Measurements from ENCODE around the gene CATSPERD.
A peak's percentile ranks its signal among the peaks of the same experiment; 100 is the strongest.
"Not testable (repeated sequence)": the region's sequence is repeated elsewhere in the genome, so short reads cannot be mapped to it uniquely, and the experiment has no call there.

The CATSPERD gene

DNA sequence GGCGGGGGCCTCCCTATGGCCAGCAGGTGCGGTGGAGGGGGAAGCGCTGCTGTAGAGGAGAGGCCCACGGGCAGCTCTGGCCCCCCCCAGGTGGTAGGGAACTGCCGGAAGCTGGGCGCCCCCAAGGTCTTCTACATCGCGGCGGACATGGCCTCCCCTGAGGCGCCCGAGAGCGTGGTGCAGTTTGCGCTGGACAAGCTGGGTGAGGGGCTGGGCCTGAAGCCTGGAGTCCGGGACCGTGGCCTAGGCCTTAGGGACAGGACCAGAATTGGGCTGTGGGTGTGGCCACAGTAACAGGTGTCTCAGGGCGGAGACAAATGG, 34.2 kb upstream of the CATSPERD start:
- DNase-seq = no peak

DNA sequence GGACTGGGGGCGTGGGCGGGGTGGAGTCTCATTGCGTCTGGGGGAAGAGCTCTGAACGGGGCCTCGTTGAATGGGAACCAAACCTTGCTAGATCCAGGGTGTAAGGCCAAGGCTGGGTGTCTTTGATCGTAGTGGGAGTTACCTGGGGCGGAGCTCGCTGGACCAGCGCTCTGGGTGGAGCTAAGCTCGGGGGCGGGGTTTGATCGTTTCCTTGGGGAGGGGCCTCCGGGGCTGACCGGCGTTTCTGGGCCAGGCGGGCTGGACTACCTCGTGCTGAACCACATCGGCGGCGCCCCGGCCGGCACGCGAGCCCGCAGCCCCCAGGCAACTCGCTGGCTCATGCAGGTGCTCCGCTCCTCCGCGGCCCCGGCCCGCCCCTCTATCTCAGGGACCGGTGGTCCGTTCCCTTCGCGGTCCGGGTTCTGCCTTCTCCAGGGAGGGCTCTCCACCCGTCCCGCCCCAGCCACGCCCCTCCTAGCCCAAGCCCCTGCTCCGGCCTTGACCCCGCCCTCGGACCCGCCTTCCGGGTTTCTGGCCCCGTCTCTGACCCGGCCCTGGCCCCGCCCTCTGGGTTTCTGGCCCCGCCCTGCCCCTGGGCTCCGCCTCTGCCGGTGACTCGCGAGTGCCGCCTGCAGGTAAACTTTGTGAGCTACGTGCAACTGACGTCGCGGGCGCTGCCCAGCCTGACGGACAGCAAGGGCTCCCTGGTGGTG, 33.6 kb upstream of the CATSPERD start:
- DNase-seq = peak; percentile 87 to 98 (median 91)

DNA sequence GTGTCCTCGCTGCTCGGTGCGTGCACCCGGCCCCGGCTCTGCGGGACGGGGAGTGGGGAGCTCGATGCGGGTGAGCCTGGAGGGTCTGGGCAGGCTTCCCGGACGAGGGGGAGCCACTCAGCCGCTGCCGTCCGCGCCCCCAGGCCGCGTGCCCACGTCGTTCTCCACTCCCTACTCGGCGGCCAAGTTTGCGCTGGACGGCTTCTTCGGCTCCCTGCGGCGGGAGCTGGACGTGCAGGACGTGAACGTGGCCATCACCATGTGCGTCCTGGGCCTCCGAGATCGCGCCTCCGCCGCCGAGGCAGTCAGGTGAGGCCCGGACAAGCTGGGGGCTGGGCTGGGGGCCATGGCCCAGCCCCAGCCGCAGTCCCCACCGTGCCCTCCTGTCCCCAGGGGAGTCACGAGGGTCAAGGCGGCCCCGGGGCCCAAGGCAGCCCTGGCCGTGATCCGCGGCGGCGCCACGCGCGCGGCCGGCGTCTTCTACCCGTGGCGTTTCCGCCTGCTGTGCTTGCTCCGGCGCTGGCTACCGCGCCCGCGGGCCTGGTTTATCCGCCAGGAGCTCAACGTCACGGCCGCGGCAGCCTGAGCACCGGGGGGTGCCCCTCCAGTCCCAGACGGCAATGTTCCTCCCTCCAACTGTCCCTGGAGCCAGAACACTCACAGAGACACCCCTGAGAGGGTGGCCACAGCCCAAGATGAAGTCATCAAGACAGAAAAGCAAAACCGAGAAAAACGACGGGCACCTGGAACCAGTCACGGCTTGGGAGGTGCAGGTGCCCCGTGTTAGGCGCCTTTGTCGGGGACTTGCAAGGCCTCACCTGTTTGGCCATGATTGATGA, 32.9 kb upstream of the CATSPERD start:
- DNase-seq = no peak

DNA sequence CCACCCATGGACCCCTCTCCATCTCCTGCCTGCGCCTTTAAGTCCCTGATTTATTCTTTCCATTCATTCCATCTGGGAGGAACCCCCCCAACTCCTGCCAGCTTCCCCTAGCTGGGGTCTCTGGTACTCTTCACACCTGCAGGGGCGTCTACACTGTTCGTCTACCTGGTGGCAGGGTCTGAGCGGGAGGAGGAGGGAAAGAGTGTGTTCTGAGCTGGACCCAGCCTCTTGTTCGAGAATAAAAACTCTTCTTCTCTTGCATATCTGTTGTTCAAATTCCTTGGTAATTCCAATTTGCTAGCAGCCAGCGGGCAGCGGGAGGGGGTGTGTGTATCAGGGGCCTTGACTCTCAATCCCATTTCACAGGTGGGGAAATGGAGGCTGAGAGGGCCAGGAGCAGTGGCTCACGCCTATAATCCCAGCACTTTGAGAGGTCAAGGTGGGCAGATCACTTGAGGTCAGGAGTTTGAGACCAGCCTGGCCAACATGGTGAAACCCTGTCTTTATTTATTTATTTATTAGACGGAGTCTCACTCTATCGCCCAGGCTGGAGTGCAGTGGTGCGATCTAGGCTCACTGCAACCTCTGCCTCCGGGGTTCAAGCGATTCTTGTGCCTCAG, 32.1 kb upstream of the CATSPERD start:
- not testable (repeated sequence) for DNase-seq

DNA sequence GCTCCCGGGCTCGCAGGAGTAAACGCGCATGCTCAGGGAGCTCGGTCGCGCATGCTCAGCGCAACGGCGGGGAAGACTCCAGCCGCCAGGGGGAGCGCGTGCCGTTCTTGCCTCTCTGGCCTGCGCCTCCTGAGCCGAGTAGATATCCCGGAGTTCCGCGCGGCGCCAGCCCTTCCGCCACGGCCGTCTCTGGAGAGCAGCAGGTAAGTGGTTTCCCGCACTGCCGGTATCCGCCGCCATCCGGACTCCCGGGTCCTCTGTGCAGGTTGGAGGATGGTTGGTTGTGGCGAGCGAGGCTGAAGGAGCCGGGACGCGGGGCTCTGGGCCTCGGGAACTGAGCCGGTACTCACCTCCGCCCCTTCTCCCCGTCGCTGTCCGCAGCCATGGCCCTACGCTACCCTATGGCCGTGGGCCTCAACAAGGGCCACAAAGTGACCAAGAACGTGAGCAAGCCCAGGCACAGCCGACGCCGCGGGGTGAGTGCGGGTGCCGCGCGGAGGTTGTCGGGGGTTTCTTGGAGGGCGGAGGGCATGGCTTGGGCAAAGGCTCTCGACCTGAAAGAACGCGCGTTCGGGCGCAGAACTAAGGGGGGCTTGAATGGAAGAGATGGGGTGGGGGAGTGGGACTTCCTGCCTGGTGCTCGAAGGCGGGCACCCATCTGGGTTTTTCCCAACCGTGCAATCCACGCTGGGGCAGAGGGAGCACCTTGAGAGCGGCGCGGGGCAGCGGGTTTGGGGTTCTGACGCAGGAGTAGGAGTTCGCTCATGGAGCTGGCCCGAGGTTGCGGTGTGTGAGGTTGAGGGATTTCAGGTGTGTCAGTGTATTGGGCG, 30.1 kb upstream of the CATSPERD start, which contains the start of gene RPL36:
TSS of gene RPL36 (plus strand) at position 171 of the 830 bp plus-strand sequence. CDS start at position 384, 213 bp downstream.
- DNase-seq = peak; percentile 96 to 98 (median 96)

DNA sequence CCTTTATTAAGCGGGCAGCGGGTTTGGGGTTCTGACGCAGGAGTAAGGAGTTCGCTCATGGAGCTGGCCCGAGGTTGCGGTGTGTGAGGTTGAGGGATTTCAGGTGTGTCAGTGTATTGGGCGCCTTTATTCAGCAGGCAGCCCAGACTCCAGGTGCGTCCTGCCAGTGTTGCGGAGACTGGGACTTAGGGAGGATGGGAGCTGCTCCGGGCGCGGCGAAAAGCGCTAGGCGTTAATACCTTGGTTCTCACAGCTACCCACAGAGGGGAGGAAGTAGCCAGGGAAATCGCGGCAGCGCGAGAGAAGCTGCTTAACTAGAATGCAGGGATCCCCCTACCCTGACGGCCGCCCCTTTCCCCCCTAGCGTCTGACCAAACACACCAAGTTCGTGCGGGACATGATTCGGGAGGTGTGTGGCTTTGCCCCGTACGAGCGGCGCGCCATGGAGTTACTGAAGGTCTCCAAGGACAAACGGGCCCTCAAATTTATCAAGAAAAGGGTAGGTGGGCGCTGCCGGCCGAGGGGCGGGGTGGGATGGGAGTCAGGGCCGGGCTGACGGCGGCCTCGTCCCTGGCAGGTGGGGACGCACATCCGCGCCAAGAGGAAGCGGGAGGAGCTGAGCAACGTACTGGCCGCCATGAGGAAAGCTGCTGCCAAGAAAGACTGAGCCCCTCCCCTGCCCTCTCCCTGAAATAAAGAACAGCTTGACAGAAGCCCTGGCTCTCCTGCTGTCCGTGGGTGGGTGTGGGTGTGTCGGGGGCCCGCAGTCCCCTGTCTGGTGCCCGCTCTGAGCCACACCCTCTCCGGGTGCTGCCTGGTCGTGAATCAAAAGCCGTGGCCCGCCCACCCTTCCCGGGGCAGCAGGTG, 29.2 kb upstream of the CATSPERD start:
- DNase-seq = peak in 4 of 5 experiments; percentile 15 to 52 (median 40)

DNA sequence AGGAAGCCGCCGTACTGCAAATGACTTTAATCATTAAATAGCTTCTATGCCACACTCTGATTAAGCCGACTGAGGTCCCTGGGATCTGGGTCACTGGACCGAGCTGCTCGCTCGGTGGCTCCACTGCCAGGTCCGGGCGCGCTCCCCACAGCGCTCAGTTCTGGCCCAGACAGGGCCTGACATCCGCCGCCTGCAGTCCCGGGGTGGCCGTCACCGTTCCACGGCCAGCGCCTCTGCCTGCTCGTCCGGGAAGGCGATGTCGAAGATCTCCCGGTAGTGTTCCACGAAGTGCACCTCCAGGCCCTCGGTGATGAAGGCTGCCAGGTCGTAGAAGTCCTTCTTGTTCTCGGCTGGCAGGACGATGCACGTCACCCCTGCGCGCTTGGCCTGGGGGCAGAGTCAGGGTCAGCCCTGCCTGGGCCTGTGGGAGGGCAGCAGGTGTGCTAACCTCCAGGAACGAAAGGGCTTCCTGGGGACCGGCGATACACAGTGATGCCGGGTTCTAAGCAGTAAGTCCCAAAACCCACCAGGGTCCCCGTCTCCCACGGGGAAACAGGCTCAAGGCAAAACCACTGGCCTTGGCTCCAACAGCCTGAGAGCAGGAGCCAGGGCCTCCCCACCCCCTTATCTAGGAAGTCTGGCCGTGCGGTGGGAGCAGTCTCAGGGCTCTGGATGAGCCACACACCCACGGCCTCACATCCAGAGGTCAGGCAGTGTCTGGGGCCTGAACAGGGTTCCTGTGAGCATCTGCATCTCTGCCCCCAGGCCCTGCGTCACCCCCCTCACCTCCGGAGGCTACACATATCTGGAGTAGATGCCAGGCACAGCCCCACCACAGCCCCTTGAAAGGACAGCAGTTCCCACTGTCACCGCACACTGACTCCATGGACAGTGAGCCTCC, 28.4 kb upstream of the CATSPERD start:
- DNase-seq = no peak

DNA sequence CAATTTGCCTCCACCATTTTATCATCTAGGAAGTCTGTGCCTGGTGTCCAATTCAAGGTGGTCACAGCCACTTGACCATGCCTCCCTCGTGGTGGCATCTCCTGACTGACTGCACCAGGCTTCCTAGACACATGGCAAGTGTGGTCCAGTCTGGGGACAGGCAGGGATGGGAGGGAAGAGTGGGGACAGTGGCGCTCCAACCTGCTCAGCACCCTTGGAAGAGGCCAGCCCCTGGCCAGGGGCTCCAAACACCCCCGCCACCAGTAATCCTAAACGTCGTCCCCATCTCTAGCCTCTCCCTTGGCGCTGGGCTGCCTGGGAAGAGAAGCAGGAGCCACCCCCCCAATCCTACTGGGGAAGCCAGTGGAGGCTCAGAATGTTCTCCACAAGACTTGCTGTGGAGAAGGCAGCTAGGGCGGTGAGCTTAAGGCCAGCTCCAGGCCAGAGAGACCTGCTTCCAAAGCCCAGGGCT, 27.7 kb upstream of the CATSPERD start:
- DNase-seq = no peak

DNA sequence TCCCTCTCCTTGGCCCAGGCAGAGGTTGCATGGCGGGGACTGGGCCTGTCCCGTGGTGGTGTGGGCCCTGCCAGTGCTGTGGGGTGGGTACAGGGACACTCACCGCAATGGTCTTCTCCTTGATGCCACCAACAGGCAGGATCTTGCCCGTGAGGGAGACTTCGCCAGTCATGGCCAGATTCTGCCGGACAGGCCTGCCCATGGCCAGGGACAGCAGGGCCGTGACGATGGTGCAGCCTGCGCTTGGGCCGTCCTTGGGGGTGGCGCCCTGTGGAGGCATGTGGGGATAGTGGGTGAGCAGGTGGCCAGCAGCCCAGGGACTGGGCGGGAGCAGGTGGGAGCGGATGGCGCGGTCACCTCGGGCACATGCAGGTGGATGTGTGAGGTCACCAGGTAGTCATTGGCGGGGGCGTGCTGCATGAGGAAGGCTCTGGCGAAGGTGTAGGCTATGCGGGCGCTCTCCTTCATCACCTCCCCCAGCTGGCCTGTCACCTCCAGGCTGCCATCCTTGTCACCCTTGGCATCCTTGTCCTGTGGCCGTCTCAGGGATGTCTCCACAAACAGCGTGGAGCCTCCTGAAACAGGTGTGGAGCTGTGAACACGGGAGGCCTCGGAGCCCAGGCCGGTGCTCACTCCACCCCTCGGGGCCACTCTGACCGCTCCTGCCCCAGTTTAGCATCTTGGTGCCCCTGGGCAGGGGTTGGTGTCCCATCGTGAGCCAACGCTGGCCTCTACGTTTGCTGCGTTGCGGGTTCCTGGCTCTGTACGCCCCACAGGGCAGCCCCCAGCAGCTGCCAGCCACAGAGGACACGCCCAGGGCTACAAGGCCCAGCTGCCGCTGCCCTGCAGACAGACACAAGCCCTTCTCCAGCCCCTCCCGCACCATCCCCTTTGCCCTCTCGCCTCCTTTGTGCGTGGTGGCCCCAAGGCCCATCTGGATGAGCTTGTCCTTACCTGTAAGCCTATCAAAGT, 27.0 kb upstream of the CATSPERD start:
- no peak for DNase-seq

DNA sequence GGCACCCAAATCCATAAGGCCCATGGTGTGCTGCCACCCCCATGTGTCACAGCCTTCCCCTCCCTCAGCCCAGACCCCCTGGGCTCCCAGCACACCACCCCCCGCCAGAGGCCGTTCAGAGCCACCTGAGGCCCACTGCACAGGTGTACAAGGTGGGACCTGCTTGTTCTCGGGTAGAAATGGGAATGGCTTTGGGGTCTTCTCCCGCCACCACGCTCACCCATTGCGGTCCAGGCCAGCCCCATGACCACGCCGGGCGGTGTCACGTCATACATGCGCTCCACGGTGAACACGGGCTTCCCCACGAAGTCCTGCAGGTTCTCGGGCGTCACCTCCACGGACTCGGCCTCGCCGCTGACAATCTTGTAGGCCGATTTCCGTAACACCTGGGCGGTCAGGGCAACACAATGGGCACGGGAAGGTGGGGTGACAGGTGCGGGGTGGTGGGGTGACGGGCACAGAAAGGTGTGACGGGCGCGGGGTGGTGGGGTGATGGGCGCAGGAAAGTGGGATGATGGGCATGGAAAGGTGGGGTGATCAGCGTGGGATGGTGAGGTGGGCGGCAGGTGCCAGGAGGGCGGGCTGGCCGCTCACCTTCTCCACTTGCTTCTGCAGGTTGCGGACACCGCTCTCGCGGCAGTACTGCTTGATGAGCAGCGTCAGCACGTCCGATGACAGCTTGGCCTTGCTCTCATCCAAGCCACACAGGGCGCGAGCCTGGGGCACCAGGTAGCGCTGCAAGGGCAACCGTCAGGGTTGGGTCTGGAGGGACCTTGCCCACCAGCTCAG, 26.1 kb upstream of the CATSPERD start:
- DNase-seq = no peak

DNA sequence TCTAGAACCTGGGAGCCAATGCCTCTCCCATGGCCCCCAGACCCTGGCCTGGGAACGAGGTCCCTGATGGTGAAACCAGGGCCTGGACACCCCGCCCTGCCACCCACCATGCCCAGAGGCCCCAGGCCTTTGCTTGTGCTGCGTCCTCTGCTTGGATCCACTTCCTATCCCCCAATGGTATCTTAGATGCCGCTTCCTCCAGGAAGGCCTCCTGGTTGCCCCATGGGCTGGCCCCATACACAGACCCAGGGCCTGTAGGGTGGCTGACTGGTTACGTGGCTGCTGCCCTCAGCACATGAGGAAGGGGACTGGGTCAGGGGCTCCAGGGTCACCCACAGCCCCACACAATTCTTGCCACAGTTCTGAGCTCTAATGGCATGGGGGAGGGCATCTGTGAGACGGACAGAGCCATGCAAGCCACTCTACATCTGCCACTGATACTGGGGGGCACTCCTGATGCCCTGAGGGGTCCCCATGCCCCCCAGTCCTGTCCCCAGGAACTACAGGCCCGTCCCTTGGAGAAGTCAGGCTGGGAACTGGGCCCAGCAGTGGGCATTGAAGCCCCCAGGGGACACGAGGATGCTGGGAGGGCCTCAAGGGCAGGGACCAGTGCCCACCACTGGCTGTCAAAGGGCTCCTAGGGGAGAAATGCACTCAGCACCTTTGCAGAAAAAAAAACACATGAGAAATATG, 25.3 kb upstream of the CATSPERD start:
- DNase-seq = no peak

DNA sequence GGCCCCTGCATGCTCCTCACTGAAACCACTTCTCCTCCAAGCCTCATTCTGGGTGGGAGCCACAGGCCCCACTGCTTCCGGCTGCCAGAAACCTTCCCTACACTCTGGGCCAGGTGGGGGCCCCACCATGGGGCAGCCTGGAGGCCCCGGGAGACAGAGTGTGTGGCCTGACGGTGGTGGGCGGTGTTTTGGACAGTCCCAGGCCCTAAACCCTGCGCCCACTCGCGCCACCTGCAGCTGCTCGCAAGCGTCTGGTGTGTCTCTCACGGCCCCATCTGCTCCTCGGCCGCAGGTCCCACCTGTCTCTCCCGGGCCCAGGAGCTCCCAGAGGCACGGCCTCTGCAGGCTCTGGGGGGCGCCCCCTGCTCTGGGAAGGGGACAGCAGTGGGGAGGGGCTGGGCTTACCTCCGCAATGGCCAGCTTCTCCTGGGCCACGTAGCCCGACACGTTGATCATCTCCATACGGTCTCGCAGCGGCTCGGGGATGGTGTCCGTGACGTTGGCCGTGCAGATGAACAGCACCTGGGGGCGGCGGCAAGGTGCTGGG, 24.7 kb upstream of the CATSPERD start:
- DNase-seq = no peak

DNA sequence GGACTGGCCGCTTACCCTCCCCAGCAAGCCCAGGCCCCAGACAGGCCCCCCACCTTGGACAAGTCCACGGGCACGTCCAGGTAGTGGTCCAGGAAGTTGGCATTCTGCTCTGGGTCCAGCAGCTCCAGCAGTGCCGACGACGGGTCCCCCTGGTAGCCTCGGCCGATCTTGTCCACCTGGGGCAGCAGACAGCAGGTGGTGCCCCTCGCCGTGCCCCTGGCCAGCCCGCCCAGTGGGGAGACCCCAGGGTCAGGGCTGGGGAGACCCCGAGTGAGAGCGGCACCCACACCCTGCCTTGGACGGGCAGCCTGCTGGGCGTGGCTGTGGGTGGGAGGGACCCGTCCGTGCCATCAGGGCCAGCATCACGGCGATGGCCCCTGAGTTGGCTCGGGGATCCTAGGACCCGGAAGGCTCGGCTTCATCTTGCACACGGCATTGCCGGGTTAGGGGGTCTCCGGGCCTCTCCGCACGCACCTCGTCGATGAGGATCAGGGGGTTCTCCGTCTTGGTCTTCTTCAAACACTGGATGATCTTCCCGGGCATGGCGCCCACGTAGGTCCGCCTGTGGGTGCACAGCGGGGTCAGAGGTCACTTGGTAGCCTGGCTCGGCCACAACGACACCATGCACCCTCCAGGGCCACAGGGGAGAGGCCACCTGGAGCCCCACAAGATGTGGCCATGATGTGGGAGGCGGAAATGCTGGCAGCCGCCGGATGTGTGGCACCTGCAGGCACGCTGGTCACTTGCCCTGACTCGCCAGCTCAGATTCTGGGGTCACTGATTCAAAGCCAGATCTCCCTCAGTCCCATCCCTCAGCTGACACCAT, 24.0 kb upstream of the CATSPERD start:
- no peak for DNase-seq

DNA sequence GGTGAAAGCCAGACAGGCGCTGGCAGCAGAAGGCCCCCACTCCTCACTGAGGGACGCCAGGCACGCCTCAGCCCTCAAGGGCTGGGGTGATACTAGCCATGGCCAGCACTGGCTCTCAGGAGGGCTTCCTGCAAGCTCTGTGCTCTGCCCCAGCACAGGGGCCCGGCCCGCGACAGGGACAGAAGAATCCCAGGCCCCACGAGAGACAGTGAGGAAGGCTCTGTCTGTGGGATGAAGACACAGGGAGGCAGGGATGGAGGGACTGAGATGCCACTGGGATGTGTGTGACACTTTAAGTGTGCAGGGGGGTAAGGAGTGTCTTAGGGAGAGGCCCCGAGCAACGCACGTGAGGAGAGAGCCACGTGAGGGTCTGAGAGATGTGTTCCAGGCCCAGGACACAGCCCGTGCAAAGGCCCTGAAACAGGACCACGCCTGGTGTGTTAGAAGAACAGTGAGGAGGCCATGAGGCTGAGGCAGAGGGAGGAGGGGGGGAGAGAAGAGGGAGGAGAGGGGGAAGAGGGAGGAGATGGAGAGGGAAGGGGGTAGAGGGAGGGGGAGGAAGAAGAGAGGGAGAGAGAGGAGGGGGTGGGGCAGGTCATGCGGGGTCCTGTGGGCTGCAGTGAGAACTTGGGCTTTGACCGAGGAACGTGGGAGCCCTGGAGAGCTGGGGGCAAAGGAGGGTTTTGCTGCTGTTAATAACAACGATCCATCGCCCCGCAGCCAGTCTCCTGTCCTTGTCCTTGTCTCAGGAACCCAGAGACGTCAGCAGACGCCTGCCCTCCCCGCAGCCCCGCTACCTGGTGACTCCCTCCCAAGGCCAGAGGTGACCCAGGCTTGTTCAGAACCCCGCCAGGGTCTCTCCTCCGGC, 23.2 kb upstream of the CATSPERD start:
- DNase-seq = no peak

DNA sequence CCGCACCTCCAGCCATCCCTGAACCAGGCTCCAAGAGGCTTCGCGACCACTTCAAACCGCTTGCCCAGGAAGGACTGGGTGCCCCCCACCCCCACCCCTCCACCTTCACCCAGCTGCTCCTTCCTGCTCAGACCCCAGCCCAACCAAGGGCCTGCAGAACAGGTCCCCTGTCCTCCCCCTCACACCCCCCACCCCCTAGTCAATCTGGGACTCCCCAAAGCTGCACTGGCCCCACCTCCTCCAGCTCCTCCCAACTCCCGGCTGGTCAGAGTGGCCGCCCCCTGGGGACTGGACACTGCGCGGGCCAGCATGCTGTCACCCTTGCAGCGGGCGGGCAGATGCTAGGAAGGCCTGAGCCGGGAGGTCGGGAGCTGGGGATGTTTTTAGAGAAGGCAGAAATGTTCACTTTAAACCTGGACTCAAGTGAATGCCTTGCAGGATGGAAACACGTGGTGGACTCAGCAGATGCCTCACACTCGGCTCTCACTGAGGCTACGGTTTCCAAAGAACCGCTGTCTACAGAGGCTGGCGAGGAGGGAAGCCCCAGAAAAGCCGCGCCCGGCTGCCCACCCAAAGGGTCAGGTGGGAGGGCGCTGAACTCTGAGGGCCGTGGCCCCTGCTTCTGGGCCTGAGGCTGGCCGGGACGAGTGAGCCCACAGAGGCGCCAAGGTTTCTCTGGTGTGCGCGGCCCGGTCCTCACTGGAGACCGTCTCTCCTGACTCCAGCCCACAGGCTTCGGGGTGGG, 22.4 kb upstream of the CATSPERD start:
- DNase-seq = no peak

Data from T-helper 2 cell (primary cell).